K562 (cell line): ENCODE measurements around the gene ABHD14A. TPM values are rescaled to one million over a fixed set of nuclear protein-coding genes. Genes with fewer than 3 reads are reported as not detected.

ENCODE experiments used
- CBFB ChIP-seq: sonication (generic); formaldehyde crosslinking; IDR thresholded peaks from 2 replicates; pipeline ENCODE4 v1.4.0; 2020; ENCODE audit warnings: mild to moderate bottlenecking, missing genetic modification reagents
- CLOCK ChIP-seq: fragments of 250-450 bp; sonication (Bioruptor Pico); IDR thresholded peaks from 2 replicates; pipeline ENCODE4 v1.4.0; 2020; ENCODE audit warnings: mild to moderate bottlenecking, moderate library complexity, borderline replicate concordance
- CTCF ChIP-seq, 3 experiments: IDR thresholded peaks in 2 of 3; conservative IDR thresholded peaks in 1 of 3; 2 replicates each; pipeline ENCODE4 v1.5.1; 2011 to 2012; ENCODE audit warnings: low read length in 3 of 3, mild to moderate bottlenecking in 3 of 3, control low read depth in 2 of 3, improper control_type of control experiment in 1 of 3, inconsistent platforms in 1 of 3, low read depth in 1 of 3, mixed read lengths in 1 of 3, moderate library complexity in 1 of 3; ENCODE audit not compliant: insufficient read depth in 2 of 3
- FUS ChIP-seq: fragments of 200-400 bp; formaldehyde crosslinking; optimal IDR thresholded peaks from 2 replicates; pipeline ENCODE3; 2017; ENCODE audit warnings: low read depth, low read length
- MITF ChIP-seq: IDR thresholded peaks from 2 replicates; pipeline ENCODE4 v1.6.1; 2014; ENCODE audit warnings: antibody characterized with exemption
- PHB2 ChIP-seq: fragments of 450-650 bp; IDR thresholded peaks from 2 replicates; pipeline ENCODE4 v1.6.1; 2017; ENCODE audit warnings: low read depth
- POLR2H ChIP-seq: IDR thresholded peaks from 2 replicates; pipeline ENCODE4 v1.6.1; 2016; ENCODE audit warnings: missing genetic modification characterization, low read depth, mild to moderate bottlenecking, control low read depth, missing compliant biosample characterization, moderate library complexity
- REST ChIP-seq, 2 experiments: fragments of 450-650 bp; formaldehyde crosslinking in 1 of 2; IDR thresholded peaks; 2 replicates each; pipeline versions ENCODE4 v1.4.0 to v1.6.1; 2014 to 2020; ENCODE audit warnings: mild to moderate bottlenecking in 2 of 2, borderline replicate concordance in 1 of 2, low read depth in 1 of 2
- TFE3 ChIP-seq: fragments of 450-650 bp; formaldehyde crosslinking; IDR thresholded peaks from 2 replicates; pipeline ENCODE4 v1.4.0; 2020; ENCODE audit warnings: mild to moderate bottlenecking, mixed read lengths
- ZNF507 ChIP-seq: conservative IDR thresholded peaks from 2 replicates; pipeline ENCODE4 v1.6.1; 2017; ENCODE audit warnings: missing genetic modification characterization, missing compliant biosample characterization
- polyA plus RNA-seq, 8 experiments: library from polyadenylated mRNA; depleted of rRNA in 4 of 8; stranded (reverse) in 5 of 8; unstranded in 3 of 8; fragments of >200 nt; fragmentation: Nextera tagmentation in 2 of 8; fragmentation: Illumina TruSeq in 1 of 8; extraction: Ambion mirVana in 2 of 8; extraction: Trizol in 1 of 8; gene quantifications; 2 replicates each; pipeline versions ENCODE4 v1.2.1 to v1.2.3, GENCODE V29; 2011 to 2014; ENCODE audit warnings: inconsistent platforms in 1 of 8, missing spikeins in 1 of 8
- total RNA-seq, 7 experiments: library from RNA; depleted of rRNA in 6 of 7; stranded (reverse); fragments of >200 nt in 6 of 7; fragmentation: Illumina TruSeq in 2 of 7; extraction: Trizol in 2 of 7; gene quantifications; 2 replicates each; pipeline versions ENCODE4 v1.2.1 to v1.2.3, GENCODE V29; 2011 to 2021; ENCODE audit warnings: low replicate concordance in 1 of 7

ABHD14A gene
- total and polyA plus RNA-seq, 9 of the 15 experiments (the other 6 are each of a cell fraction or from before 2014, with no cell fraction given), result 0.90 to 10.5 (median 8.3) TPM

- TF ChIP-seq FUS (no peak), ZNF507 (no peak), PHB2 (no peak), MITF (no peak), REST (IDR thresholded peaks at IDR 0.05; ENCODE audit: borderline replicate concordance) (peak; percentile 58), REST (CRISPR knock-in tag; IDR thresholded peaks at IDR 0.05; ENCODE audit: low read depth) (no peak), CTCF (IDR thresholded peaks at IDR 0.05 in 2 of 3, conservative IDR thresholded peaks at IDR 0.05 in 1 of 3; ENCODE audit: insufficient read depth in 2 of 3, low read depth in 1 of 3, low read length in 3 of 3) (peak; percentile 67 to 78 (median 72)), CLOCK (CRISPR knock-in tag) (no peak), TFE3 (CRISPR knock-in tag) (no peak), POLR2H (tag) (no peak), CBFB (no peak)
Observed at GRCh38 chr3:52004163-52004787, 29.4 kb downstream of the ABHD14A start (continued).
